A549 (cell line): ENCODE measurements around the gene FBXO11. TPM values are rescaled to one million over a fixed set of nuclear protein-coding genes. Genes with fewer than 3 reads are reported as not detected.
A peak's percentile ranks its signal among the peaks of the same experiment; 100 is the strongest.

Experiments used
- ATAC-seq, 2 experiments: fragments of 200-7000 bp in 1 of 2; fragments of >200 bp in 1 of 2; cut with Nextera tagmentation in 1 of 2; cut with Tn5 transposase in 1 of 2; 3 replicates each; pipeline versions ENCODE4 v1.8.0 to v1.9.1; 2018 to 2020; ENCODE audit warnings: mild to moderate bottlenecking in 1 of 2, moderate library complexity in 1 of 2
- CTCF ChIA-PET: fragments of 300-600 bp; sonication (Branson Sonifier 250); formaldehyde crosslinking; extraction: SDS; loops from one replicate; lab custom pipeline; 2021; ENCODE audit warnings: antibody characterized with exemption, inconsistent platforms; lab: Yijun Ruan, JAX
- POLR2A ChIA-PET: fragments of 350-600 bp; formaldehyde crosslinking; extraction: SDS; loops from one replicate; lab custom pipeline; 2021; ENCODE audit warnings: antibody characterized with exemption, inconsistent platforms; lab: Yijun Ruan, JAX
- DNase-seq, 2 experiments: peaks; one replicate each; pipeline versions ENCODE4 v3.0.0 to v3.0.0-alpha.2; 2011 to 2016; ENCODE audit warnings: low read depth in 1 of 2, low spot score in 1 of 2
- FAIRE-seq: peaks from 2 replicates; lab custom pipeline; 2011; peaks lifted over from hg19 to GRCh38; lab: Jason Lieb, UNC
- H3K27ac ChIP-seq, 2 experiments: fragments of >200 bp; sonication (Bioruptor Twin); formaldehyde crosslinking; 3 replicates each; pipeline ENCODE4 v1.5.1; 2016 to 2017
- H3K4me1 ChIP-seq: fragments of >200 bp; sonication (Bioruptor Twin); formaldehyde crosslinking; 3 replicates; pipeline ENCODE4 v1.6.1; 2016
- H3K4me2 ChIP-seq: fragments of >200 bp; sonication (Bioruptor Twin); formaldehyde crosslinking; 3 replicates; pipeline ENCODE4 v1.6.1; 2016
- H3K4me3 ChIP-seq: fragments of >200 bp; sonication (Bioruptor Twin); formaldehyde crosslinking; 3 replicates; pipeline ENCODE4 v1.5.1; 2016
- H3K9me3 ChIP-seq: fragments of >200 bp; sonication (Bioruptor Twin); formaldehyde crosslinking; 3 replicates; pipeline ENCODE4 v1.6.1; 2016
- CBX2 ChIP-seq: fragments of 200-600 bp; sonication (generic); IDR thresholded peaks from 2 replicates; pipeline ENCODE4 v1.6.1; 2016; ENCODE audit warnings: low read depth, mild to moderate bottlenecking, borderline replicate concordance
- CEBPB ChIP-seq, 2 experiments: fragments of >200 bp in 1 of 2; sonication (Bioruptor Twin) in 1 of 2; formaldehyde crosslinking in 1 of 2; IDR thresholded peaks; 2 replicates each; pipeline ENCODE4 v1.6.1; 2012 to 2016
- FOSL2 ChIP-seq, 2 experiments: fragments of 450-650 bp in 1 of 2; fragments of >200 bp in 1 of 2; sonication (Bioruptor Twin) in 1 of 2; formaldehyde crosslinking; IDR thresholded peaks; 2 replicates each; pipeline versions ENCODE4 v1.5.0 to v1.6.1; 2016 to 2020; ENCODE audit warnings: mild to moderate bottlenecking in 1 of 2, moderate library complexity in 1 of 2
- KDM1A ChIP-seq: fragments of 200-600 bp; sonication (generic); IDR thresholded peaks from 2 replicates; pipeline ENCODE4 v1.6.1; 2016; ENCODE audit warnings: low read depth, mild to moderate bottlenecking
- MAZ ChIP-seq: fragments of 150-350 bp; IDR thresholded peaks from 2 replicates; pipeline ENCODE4 v1.6.1; 2014; ENCODE audit warnings: antibody characterized with exemption, low read depth, low read length, borderline replicate concordance
- RARB ChIP-seq: fragments of 250-450 bp; sonication (Bioruptor Pico); IDR thresholded peaks from 2 replicates; pipeline ENCODE4 v1.8.0; 2021; ENCODE audit warnings: mild to moderate bottlenecking, moderate library complexity
- WGBS: methylation state at CpG from one replicate; pipeline ENCODE4 v1.1.6; 2017; ENCODE audit errors: missing lambda C conversion rate; 5-methylcytosine and 5-hydroxymethylcytosine counted together
- polyA plus RNA-seq, 4 experiments: library from polyadenylated mRNA; depleted of rRNA in 3 of 4; stranded (reverse); fragments of >200 nt; fragmentation: RNase III in 1 of 4; extraction: RNeasy Plus Mini Kit Qiagen cat#74134 plus additional on column Dnase treatment in 1 of 4; gene quantifications; 2 replicates in 3 of 4; 3 replicates in 1 of 4; pipeline ENCODE4 v1.2.3, GENCODE V29; 2011 to 2017
- TF ChIP-seq, protein P1 (sequence below): fragments of 200-600 bp; sonication (generic); IDR thresholded peaks from 2 replicates; pipeline ENCODE4 v1.6.1; 2016; ENCODE audit warnings: antibody characterized with exemption, mild to moderate bottlenecking, moderate library complexity
- TF ChIP-seq, protein P2 (sequence below): fragments of >200 bp; sonication (Bioruptor Twin); formaldehyde crosslinking; IDR thresholded peaks from 3 replicates; pipeline ENCODE4 v1.5.1; 2016
- TF ChIP-seq, protein P3 (sequence below): IDR thresholded peaks from 2 replicates; pipeline ENCODE4 v1.6.1; 2012
- TF ChIP-seq, protein P4 (sequence below): fragments of 450-650 bp; IDR thresholded peaks from 2 replicates; pipeline ENCODE4 v1.6.1; 2014; ENCODE audit warnings: antibody characterized with exemption

The FBXO11 gene
- polyA plus RNA-seq, 2 of the 4 experiments (the other 2 are of a cell fraction) = 51.1 to 61.4 TPM

DNA sequence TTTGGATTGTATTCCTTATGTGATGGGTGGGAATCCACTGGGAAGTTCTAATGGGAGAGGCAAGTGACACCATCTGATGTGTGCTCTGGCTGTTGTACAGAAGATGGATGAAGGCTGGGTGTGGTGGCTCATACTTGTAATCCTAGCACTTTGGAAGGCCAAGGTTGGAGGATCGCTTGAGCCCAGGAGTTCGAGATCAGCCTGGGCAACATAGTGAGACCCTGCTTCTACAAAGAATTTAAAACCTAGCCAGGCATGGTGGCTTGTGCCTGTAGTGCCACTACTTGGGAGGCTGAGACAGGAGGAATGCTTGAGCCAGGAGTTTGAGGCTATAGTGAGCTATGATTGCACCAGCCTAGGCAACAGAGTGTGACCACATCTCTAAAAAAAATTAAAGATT is 134.0 kb downstream of the FBXO11 start:
- no peak for ATAC-seq
- H3K4me3 ChIP-seq = no peak overlapping the region
- DNase-seq = no peak
- no peak for FAIRE-seq
- peaks cover 12% of the 10 kb centered on the region for H3K9me3 ChIP-seq
- no peak overlapping the region for H3K4me2 ChIP-seq
- POLR2A ChIA-PET = interaction anchor here (1.4 kb wide), 1 partner anchor 11 kb away, joined by 4 read pairs; the partner anchor contains the start of gene MSH6
- no peak for TF ChIP-seq MAZ
- WGBS = 67% methylated on average over 2 of the region's 2 CpGs
- H3K27ac ChIP-seq = no peak overlapping the region
- no peaks in the 10 kb centered on the region for H3K4me1 ChIP-seq
- CTCF ChIA-PET = interaction anchor here (8.7 kb wide), 1 partner anchor 334 kb away, joined by 170 read pairs; no protein-coding TSS in a partner anchor

DNA sequence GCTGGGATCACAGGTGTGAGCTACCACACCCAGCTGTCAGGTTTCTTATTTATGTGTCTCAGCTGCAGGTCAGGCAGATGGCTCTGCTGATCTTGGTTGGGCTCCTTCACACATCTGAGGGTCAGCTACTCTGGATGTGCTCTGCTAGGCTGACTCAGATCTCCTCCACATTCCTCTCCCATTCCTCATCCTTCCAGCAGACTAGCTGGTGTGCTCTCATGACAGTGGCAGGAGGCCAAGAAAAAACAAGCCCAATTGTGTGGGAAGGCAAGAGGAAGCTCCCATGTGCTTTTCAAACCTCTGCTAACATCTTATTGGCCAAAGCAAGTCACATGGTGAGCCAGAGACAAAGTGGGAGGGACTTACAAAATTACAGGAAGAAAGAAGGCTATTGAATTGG is 135.1 kb downstream of the FBXO11 start:
- FAIRE-seq (no peak), ATAC-seq (peak; percentile 72 to 78)

DNA sequence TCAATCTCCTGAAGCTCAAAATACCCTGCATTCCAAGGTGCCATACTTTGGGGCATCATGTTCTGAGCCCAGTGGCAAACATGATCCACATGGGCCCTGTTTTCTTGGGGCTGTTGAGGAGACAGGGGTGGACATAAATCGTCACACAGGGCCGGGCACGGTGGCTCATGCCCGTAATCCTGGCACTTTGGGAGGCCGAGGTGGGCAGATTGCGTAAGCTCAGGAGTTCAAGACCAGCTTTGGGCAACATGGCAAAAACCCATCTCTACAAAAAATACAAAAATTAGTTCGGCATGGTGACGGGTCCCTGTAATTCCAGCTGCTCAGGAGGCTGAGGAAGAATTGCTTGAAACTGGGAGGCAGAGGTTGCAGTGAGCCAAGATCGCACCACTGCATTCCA is 137.0 kb downstream of the FBXO11 start:
- WGBS = 73% methylated on average over 9 of the region's 9 CpGs
- FAIRE-seq (no peak), DNase-seq (no peak), ATAC-seq (no peak)
- Histone ChIP-seq H3K4me2 (no peak overlapping the region), H3K27ac (no peak overlapping the region), H3K9me3 (peaks cover 12% of the 10 kb centered on the region), H3K4me1 (no peaks in the 10 kb centered on the region), H3K4me3 (no peak overlapping the region)
- CTCF ChIA-PET = interaction anchor here (0.6 to 8.7 kb wide), 10 partner anchors 11 to 433 kb away, joined by 3 to 170 read pairs (median 16); partner anchors contain the start of gene MSH6
- POLR2A ChIA-PET = no interaction called here
- TF ChIP-seq, protein P1, sequence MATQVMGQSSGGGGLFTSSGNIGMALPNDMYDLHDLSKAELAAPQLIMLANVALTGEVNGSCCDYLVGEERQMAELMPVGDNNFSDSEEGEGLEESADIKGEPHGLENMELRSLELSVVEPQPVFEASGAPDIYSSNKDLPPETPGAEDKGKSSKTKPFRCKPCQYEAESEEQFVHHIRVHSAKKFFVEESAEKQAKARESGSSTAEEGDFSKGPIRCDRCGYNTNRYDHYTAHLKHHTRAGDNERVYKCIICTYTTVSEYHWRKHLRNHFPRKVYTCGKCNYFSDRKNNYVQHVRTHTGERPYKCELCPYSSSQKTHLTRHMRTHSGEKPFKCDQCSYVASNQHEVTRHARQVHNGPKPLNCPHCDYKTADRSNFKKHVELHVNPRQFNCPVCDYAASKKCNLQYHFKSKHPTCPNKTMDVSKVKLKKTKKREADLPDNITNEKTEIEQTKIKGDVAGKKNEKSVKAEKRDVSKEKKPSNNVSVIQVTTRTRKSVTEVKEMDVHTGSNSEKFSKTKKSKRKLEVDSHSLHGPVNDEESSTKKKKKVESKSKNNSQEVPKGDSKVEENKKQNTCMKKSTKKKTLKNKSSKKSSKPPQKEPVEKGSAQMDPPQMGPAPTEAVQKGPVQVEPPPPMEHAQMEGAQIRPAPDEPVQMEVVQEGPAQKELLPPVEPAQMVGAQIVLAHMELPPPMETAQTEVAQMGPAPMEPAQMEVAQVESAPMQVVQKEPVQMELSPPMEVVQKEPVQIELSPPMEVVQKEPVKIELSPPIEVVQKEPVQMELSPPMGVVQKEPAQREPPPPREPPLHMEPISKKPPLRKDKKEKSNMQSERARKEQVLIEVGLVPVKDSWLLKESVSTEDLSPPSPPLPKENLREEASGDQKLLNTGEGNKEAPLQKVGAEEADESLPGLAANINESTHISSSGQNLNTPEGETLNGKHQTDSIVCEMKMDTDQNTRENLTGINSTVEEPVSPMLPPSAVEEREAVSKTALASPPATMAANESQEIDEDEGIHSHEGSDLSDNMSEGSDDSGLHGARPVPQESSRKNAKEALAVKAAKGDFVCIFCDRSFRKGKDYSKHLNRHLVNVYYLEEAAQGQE = no peak
- TF ChIP-seq CEBPB (IDR thresholded peaks at IDR 0.05) = 0 out of 4 replicates have a peak, but pooled peaks of 1 of the 2 experiments have one; percentile 8

More for the DNA sequence above, 135.1 kb downstream of the FBXO11 start:
- ChIA-PET CTCF (interaction anchor here (0.5 to 8.7 kb wide), 7 partner anchors 9 to 805 kb away, joined by 3 to 170 read pairs (median 3); partner anchors contain the start of gene MSH6), POLR2A (interaction anchor here (0.5 to 1.2 kb wide), 4 partner anchors 12 to 437 kb away, joined by 3 to 12 read pairs (median 3); partner anchors contain the start of gene MSH6)
- H3K4me2 ChIP-seq = no peak overlapping the region
- peak in 1 of 2 experiments; percentile 87 for DNase-seq
- H3K4me1 ChIP-seq = no peaks in the 10 kb centered on the region
- H3K27ac ChIP-seq = 0 out of 6 replicates have a peak overlapping the region, but pooled peaks of 1 of the 2 experiments have one; percentile 1
- TF ChIP-seq, protein P2, sequence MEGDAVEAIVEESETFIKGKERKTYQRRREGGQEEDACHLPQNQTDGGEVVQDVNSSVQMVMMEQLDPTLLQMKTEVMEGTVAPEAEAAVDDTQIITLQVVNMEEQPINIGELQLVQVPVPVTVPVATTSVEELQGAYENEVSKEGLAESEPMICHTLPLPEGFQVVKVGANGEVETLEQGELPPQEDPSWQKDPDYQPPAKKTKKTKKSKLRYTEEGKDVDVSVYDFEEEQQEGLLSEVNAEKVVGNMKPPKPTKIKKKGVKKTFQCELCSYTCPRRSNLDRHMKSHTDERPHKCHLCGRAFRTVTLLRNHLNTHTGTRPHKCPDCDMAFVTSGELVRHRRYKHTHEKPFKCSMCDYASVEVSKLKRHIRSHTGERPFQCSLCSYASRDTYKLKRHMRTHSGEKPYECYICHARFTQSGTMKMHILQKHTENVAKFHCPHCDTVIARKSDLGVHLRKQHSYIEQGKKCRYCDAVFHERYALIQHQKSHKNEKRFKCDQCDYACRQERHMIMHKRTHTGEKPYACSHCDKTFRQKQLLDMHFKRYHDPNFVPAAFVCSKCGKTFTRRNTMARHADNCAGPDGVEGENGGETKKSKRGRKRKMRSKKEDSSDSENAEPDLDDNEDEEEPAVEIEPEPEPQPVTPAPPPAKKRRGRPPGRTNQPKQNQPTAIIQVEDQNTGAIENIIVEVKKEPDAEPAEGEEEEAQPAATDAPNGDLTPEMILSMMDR = no peak
- TF ChIP-seq, protein P3, sequence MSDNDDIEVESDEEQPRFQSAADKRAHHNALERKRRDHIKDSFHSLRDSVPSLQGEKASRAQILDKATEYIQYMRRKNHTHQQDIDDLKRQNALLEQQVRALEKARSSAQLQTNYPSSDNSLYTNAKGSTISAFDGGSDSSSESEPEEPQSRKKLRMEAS = peak; percentile 45; the same call in 1 of the 2 replicates
- TF ChIP-seq, protein P4, sequence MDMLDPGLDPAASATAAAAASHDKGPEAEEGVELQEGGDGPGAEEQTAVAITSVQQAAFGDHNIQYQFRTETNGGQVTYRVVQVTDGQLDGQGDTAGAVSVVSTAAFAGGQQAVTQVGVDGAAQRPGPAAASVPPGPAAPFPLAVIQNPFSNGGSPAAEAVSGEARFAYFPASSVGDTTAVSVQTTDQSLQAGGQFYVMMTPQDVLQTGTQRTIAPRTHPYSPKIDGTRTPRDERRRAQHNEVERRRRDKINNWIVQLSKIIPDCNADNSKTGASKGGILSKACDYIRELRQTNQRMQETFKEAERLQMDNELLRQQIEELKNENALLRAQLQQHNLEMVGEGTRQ = peak; percentile 81
- TF ChIP-seq FOSL2 (IDR thresholded peaks at IDR 0.05) (no peak), FOSL2 (CRISPR knock-in tag; IDR thresholded peaks at IDR 0.05) (peak; percentile 83), RARB (CRISPR knock-in tag) (no peak), KDM1A (no peak), CBX2 (no peak)
- no peak overlapping the region for H3K4me3 ChIP-seq
- H3K9me3 ChIP-seq = peaks cover 12% of the 10 kb centered on the region
